NCI-H526 treated with DMSO at 0.1 percent for 48 hours (cell line): ENCODE measurements around the gene CXorf38.
"Not testable (repeated sequence)": the region's sequence is repeated elsewhere in the genome, so short reads cannot be mapped to it uniquely, and the experiment has no call there.

Experiments
- DNase-seq: peaks from one replicate; lab custom pipeline; 2025; lab: John Stamatoyannopoulos, UW

The CXorf38 gene

GRCh38 chrX:40625294-40625693 lies 22.1 kb downstream of the CXorf38 start:
- DNase-seq = no peak

DNA sequence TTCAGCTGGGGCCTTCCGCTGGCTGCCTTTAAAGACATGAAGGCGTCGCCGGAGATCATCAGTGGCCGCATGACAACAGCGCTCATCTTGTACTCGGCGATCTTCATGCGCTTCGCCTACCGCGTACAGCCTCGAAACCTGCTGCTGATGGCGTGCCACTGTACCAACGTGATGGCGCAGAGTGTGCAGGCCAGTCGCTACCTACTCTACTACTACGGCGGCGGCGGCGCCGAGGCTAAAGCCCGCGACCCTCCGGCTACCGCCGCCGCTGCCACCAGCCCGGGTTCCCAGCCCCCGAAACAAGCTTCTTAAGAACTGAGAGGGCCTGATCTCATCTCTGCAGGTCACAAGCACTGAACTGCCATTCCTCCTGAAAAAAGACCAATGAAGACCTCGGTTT lies 23.7 kb downstream of the CXorf38 start:
- DNase-seq = no peak

GRCh38 chrX:40623139-40623536 lies 24.2 kb downstream of the CXorf38 start, which contains the start of gene MPC1L:
Gene MPC1L (plus strand): TSS chrX:40623428. CDS start chrX:40623566, 138 bp downstream.
- DNase-seq = no peak

GRCh38 chrX:40622479-40623138 lies 24.8 kb downstream of the CXorf38 start:
- no peak for DNase-seq

GRCh38 chrX:40617566-40617965 lies 29.8 kb downstream of the CXorf38 start:
- DNase-seq = no peak

DNA sequence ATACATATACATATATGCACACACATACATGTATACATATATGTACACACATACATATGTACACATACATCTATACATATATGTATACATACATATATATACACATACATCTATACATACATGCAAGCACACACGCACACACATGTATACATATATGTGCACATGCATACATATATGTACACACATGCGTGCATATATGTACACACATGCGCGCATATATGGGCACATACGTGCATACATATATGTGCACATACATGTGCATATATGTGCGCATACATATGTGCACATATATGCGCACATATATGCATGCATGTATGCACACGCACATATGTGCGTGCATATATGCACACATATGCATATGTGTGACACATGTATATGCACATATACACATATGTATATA lies 31.4 kb downstream of the CXorf38 start:
- DNase-seq = no peak

GRCh38 chrX:40612511-40612910 lies 34.9 kb downstream of the CXorf38 start:
- no peak for DNase-seq

DNA sequence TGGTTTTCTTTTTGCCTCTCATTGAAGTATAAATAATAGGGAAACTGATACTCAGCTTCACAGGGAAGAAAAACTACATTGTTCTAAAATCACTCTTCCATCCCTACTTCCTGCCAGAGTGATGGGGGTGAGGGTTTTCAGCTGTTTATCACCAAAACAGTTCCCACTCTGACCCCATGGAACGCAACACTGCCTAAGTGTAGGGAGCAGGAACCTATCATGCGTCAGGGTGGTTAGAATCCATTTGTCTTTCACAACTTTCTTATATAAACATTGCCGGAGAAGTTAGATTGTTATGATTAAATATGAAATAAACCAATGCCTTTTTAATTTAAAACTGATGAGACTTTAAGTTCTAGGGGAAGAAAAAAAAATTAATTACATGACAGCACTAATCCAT lies 40.0 kb downstream of the CXorf38 start:
- no peak for DNase-seq

- DNase-seq = no peak
These were observed 43.9 kb downstream of the CXorf38 start for GRCh38 chrX:40603446-40603845.

GRCh38 chrX:40589616-40590321 lies 57.6 kb downstream of the CXorf38 start:
- DNase-seq = not testable (repeated sequence)

GRCh38 chrX:40587623-40588022 lies 59.7 kb downstream of the CXorf38 start:
- not testable (repeated sequence) for DNase-seq

DNA sequence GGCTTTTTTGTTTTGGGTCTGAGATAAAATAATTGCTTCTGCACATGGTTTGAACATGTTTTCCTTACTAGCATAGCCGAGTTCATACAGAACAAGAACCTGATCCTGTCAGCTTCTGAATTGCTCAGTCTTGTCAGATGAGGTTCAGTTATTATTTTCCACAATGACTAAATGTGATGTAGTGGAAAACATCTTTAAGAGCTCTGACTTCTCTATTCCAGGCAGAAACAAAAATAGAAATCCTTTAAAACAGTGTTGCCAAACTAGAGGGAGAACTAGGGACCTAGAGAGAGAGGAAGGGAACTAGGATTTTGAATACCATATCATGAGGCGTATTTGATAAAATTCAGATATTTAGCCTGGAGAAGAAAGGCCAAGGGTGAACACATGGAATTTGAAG lies 64.5 kb downstream of the CXorf38 start:
- DNase-seq = no peak

GRCh38 chrX:40582178-40582577 lies 65.2 kb downstream of the CXorf38 start:
- DNase-seq = not testable (repeated sequence)

GRCh38 chrX:40581336-40581920 lies 65.9 kb downstream of the CXorf38 start:
- no peak for DNase-seq

DNA sequence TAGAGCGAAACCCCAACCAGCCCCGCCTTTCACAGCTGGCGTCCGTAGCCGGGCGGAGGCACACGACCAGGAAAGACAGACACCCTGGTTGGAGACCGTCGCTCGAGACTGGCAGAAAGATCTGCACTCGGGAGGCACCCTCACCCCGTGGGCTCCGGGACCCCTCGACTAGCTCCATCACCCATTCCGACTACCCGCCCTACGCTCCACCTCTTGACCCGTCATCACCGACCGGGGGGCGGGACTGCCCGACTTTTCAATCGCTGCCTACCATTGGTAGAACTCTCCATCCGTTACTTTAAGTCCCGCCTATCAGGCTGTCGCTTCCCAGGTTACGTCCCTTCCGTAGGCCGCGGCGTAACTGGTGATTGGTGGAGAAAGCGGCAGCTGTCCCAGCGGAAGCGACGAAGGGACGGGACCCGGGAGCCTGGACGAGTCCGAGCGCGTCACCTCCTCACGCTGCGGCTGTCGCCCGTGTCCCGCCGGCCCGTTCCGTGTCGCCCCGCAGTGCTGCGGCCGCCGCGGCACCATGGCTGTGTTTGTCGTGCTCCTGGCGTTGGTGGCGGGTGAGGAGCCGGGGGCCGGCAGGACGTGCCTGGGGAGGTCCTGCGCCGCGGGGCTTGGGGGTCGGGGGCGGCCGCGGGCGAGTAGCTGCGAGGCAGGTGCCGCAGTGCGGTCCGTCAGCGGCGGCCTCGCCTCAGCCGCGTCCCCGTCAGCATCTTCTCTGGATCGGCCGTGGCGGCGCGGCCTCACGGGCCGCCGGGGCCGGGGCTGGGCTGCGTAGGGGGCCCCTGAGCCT lies 66.6 kb downstream of the CXorf38 start, which contains the start of gene ATP6AP2:
ATP6AP2 (plus strand) TSS at position 434 of the 799 bp plus-strand sequence; CDS start at position 530, 96 bp downstream.
- peak; percentile 96 for DNase-seq

GRCh38 chrX:40579900-40580536 lies 67.3 kb downstream of the CXorf38 start:
- DNase-seq = peak; percentile 0

DNA sequence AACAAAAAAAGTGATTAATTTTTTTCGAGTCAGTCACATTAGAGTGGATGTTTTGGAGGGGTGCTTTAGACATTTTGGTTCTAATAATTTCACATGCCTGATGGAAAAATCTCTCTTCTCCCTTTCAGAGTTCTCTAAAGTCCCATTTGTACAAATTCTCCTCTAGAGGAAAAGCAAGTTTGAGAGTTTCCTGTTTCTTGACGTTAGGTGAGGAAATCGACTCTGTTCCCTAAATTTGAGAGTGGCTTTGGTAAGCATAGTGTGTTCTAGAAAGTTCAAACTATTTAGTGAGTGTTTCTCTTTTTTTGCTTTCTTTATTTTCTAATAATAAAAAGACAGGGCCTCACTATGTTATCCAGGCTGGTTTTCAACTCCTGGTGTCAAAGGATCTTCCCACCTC lies 68.2 kb downstream of the CXorf38 start:
- DNase-seq = no peak

DNA sequence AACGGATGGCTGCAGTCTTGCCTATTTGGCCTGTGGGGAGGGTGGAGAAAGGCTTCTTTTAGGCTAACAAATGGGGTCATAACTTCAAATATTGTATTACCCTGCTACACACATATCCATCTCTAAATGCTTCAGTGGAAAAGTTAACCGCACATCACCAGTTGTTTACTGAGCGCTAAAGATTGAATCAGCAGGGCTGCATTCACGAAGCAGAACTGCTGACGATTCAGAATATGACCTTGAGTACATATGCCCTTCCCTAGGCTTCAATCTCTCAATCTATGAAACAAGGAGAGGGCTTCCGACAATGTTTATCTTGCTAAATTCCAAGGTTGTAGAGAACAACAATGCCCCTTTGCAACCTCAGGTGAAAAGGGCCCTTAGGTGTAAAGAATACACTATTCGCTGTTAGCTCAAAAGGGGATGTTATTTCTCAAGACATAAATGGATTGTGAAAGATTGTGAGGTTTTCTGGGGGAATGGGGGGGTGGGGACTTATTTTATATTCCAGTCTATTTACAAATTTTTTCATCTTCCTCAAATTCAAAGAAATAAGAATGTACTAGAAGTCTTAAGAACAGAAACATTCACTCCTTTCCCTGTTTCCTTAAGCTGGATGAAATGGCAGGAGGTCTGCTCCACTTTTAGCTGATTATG lies 69.2 kb downstream of the CXorf38 start:
- DNase-seq = no peak
